Adrenal gland (tissue), 5 donors: ENCODE measurements around the gene ADD1.

Source experiments
- POLR2A ChIP-seq, 2 donors: fragments of 450-650 bp; IDR thresholded peaks; one replicate each; pipeline ENCODE4 v1.6.1; 2017; ENCODE audit warnings: antibody characterized with exemption in 2 of 2, mild to moderate bottlenecking in 2 of 2, moderate library complexity in 1 of 2
- TF ChIP-seq, protein P1 (sequence below), 6 experiments: fragments of 450-650 bp in 4 of 6; fragments of 200-600 bp in 2 of 6; sonication (generic) in 1 of 6; IDR thresholded peaks; 1 replicate in 5 of 6; 2 replicates in 1 of 6; pipeline versions ENCODE4 v1.5.1 to v1.8.0; 2016 to 2021; ENCODE audit warnings: antibody characterized with exemption in 6 of 6, mild to moderate bottlenecking in 2 of 6, moderate library complexity in 1 of 6
- donor health status: DM: no; HTN: no; CAD: no.

- TF ChIP-seq POLR2A (IDR thresholded peaks at IDR 0.05), result no peak
- TF ChIP-seq, protein P1, sequence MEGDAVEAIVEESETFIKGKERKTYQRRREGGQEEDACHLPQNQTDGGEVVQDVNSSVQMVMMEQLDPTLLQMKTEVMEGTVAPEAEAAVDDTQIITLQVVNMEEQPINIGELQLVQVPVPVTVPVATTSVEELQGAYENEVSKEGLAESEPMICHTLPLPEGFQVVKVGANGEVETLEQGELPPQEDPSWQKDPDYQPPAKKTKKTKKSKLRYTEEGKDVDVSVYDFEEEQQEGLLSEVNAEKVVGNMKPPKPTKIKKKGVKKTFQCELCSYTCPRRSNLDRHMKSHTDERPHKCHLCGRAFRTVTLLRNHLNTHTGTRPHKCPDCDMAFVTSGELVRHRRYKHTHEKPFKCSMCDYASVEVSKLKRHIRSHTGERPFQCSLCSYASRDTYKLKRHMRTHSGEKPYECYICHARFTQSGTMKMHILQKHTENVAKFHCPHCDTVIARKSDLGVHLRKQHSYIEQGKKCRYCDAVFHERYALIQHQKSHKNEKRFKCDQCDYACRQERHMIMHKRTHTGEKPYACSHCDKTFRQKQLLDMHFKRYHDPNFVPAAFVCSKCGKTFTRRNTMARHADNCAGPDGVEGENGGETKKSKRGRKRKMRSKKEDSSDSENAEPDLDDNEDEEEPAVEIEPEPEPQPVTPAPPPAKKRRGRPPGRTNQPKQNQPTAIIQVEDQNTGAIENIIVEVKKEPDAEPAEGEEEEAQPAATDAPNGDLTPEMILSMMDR (IDR thresholded peaks at IDR 0.05), result no peak
These were observed 869 bp upstream of the ADD1 start for GRCh38 chr4:2842687-2843262.
